AG09309 (cell line): ENCODE results near the gene MYH9.
"Not testable (repeated sequence)": the region's sequence is repeated elsewhere in the genome, so short reads cannot be mapped to it uniquely, and the experiment has no call there.

ENCODE experiments used
- DNase-seq: peaks from one replicate; pipeline ENCODE4 v3.0.0-alpha.2; 2010; ENCODE audit warnings: low read depth
- H3K4me3 ChIP-seq: 2 replicates; pipeline ENCODE4 v1.5.1; 2011; ENCODE audit warnings: mild to moderate bottlenecking, low read depth, low read length, moderate library complexity; ENCODE audit not compliant: control insufficient read depth
- CTCF ChIP-seq: IDR thresholded peaks from 2 replicates; pipeline ENCODE4 v1.5.1; 2011; ENCODE audit warnings: mild to moderate bottlenecking, low read depth, low read length, inconsistent platforms; ENCODE audit not compliant: insufficient read depth, control insufficient read depth; ENCODE audit errors: missing control alignments

Gene MYH9

GRCh38 chr22:36430863-36431262, 43.1 kb upstream of the MYH9 start:
- no peak for TF ChIP-seq CTCF
- no peak for DNase-seq
- H3K4me3 ChIP-seq = no peak overlapping the region

- H3K4me3 ChIP-seq, DNase-seq: not testable (repeated sequence)
Observed at GRCh38 chr22:36427952-36428351, 40.2 kb upstream of the MYH9 start.

- no peak overlapping the region for H3K4me3 ChIP-seq
- TF ChIP-seq CTCF = no peak
- no peak for DNase-seq
Observed at GRCh38 chr22:36425977-36426523, 38.3 kb upstream of the MYH9 start.

GRCh38 chr22:36424901-36425579, 37.3 kb upstream of the MYH9 start:
- no peak for DNase-seq
- TF ChIP-seq CTCF = no peak
- no peak overlapping the region for H3K4me3 ChIP-seq

- not testable (repeated sequence) for DNase-seq, H3K4me3 ChIP-seq
Observed at GRCh38 chr22:36424466-36424865, 36.7 kb upstream of the MYH9 start.

- no peak for DNase-seq
- TF ChIP-seq CTCF = no peak
Observed at GRCh38 chr22:36423461-36424404, 36.0 kb upstream of the MYH9 start.

GRCh38 chr22:36422287-36423014, 34.7 kb upstream of the MYH9 start:
- no peak for DNase-seq
- TF ChIP-seq CTCF = no peak

More at GRCh38 chr22:36423461-36424404, 36.0 kb upstream of the MYH9 start:
- no peak overlapping the region for H3K4me3 ChIP-seq

More at GRCh38 chr22:36422287-36423014, 34.7 kb upstream of the MYH9 start:
- H3K4me3 ChIP-seq = no peak overlapping the region
